Activated T-helper 1 cell treated with anti-CD3 and anti-CD28 coated beads, Interleukin-12 subunit alpha, Interleukin-12 subunit beta, Interleukin-2, Interleukin-4 antibody, amounts not matched to agents 30 ng/mL and 10 ng/mL and 1 ng/mL, durations not matched to agents 14 hours and 24 hours and 36 hours (primary cell): ENCODE data around the gene NXPH2. TPM values are rescaled to one million over a fixed set of nuclear protein-coding genes. Genes with fewer than 3 reads are reported as not detected.

Source experiments
- DNase-seq: peaks from one replicate; pipeline ENCODE4 v3.0.0; 2021; ENCODE audit warnings: low spot score
- H3K27ac Mint-ChIP-seq: one replicate; pipeline ENCODE4 v1.8.0; 2021; ENCODE audit warnings: mild to moderate bottlenecking, mixed read lengths
- H3K27me3 Mint-ChIP-seq: one replicate; pipeline ENCODE4 v1.8.0; 2022; ENCODE audit warnings: mild to moderate bottlenecking, moderate library complexity, mixed read lengths; ENCODE audit not compliant: insufficient read depth
- H3K36me3 Mint-ChIP-seq: one replicate; pipeline ENCODE4 v1.8.0; 2021; ENCODE audit warnings: low read depth, mixed read lengths
- H3K4me1 Mint-ChIP-seq: one replicate; pipeline ENCODE4 v1.8.0; 2021; ENCODE audit warnings: low read depth, mixed read lengths
- H3K4me3 Mint-ChIP-seq: one replicate; pipeline ENCODE4 v1.8.0; 2021; ENCODE audit warnings: mild to moderate bottlenecking, moderate library complexity, mixed read lengths
- H3K9me3 Mint-ChIP-seq: one replicate; pipeline ENCODE4 v1.8.0; 2021; ENCODE audit warnings: mixed read lengths
- intact Hi-C: fragments of 100-400 bp; cut with micrococcal nuclease; formaldehyde crosslinking; loops from one replicate; pipeline ENCODE4 v1.15.1; 2024
- total RNA-seq: library from RNA; stranded (reverse); gene quantifications from 2 replicates; pipeline ENCODE4 v1.2.3, GENCODE V29; 2022

NXPH2 gene
- total RNA-seq, 1 donor from 2014 or later = not detected

DNA sequence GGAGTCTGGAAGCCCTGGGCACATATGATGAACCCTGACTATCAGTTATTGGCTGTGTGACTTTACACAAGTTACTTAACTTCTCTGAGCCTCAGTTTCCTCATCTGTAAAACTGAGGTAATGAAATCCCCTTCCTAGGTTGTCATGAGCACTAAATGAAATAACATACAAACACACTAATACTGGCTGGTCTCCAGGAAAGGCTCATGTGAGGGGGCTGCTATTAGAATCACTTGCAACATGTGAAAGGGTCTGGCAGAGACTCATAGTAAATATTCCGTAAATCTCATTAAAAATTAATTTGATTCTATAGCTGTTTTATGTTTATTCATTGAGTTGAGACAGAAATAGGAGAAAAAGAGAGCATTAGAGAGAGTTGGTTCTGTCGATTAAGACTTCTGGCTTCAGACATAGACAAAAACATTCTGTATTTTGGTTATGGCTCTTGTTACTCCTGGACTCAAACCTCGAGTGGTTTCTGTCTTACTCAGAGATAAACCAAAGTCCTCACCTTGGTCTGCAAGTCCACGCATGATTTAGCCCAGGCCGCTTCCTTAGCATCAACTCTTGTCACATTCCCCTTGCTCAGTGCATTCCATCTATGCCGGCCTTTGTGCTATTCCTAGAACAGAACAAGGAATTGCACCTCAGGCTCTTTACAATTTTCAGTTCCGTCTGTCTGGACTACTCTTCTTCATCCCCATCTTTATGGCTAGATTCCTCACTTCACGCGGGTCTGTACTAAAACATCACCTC lies 139.1 kb downstream of the NXPH2 start:
- Mint-ChIP-seq H3K36me3 (no peaks in the 10 kb centered on the region), H3K27me3 (peaks cover 2% of the 10 kb centered on the region), H3K4me1 (no peaks in the 10 kb centered on the region), H3K4me3 (no peak overlapping the region), H3K9me3 (no peaks in the 10 kb centered on the region), H3K27ac (no peak overlapping the region)
- intact Hi-C loops = no loop called here
- no peak for DNase-seq

DNA sequence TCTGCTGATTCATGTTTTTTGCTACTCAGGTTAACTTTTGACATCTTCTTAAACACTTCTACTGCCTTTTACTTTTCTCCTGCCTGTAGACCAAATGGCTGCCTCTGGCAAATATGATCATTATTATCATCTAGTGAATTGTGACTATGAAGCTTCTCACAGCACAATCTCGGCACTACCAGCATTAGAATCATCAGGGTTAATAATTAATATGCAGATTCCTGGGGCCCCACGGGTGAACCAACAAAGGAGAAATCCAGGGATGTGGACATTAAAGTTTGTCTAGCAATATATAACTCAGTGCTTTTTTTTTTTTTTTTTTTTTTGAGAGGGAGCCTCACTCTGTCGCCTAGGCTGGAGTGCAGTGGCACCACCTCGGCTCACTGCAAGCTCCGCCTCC lies 142.5 kb downstream of the NXPH2 start:
- Mint-ChIP-seq H3K27me3 (peaks cover 2% of the 10 kb centered on the region), H3K4me3 (no peak overlapping the region), H3K27ac (no peak overlapping the region), H3K36me3 (no peaks in the 10 kb centered on the region), H3K9me3 (no peaks in the 10 kb centered on the region), H3K4me1 (no peaks in the 10 kb centered on the region)
- intact Hi-C loops = no loop called here
- no peak for DNase-seq

DNA sequence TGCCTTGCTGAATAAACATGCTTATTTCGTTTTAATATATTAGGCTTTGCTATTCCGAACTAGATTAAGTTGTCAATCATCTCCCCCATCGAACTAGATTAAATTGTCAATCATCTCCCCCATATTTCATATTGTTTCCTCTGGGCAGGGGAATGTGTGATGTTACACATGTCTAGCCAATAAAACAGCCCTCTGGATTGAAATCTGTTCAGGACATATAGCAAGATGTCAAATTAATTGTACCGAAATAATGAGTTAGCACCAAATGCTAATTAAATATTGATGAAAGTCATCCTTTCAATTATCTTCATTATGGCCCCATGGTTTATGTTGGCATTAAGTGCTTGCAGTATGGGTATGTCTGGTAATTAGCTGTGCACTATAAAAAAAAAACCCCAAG lies 143.1 kb downstream of the NXPH2 start:
- Mint-ChIP-seq H3K4me1 (no peaks in the 10 kb centered on the region), H3K9me3 (no peaks in the 10 kb centered on the region), H3K27me3 (no peaks in the 10 kb centered on the region), H3K27ac (no peak overlapping the region), H3K4me3 (no peak overlapping the region), H3K36me3 (no peaks in the 10 kb centered on the region)
- DNase-seq = no peak
- intact Hi-C loops = no loop called here

DNA sequence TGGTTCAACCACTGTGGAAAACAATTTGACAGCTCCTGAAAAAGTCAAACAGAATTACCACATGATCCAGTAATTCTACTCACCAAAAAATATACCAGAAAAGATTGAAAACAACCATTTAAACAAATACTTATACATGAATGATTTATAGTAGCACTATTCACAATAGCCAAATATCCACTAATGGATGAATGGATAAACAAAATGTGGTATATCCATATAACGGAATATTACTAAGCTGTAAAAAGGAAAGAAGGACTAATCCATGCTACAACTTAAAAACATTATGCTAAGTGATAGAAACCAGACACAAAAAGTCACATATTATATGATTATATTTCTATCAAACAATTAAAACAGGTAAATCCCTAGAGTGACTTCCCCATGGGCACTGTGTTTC lies 147.1 kb downstream of the NXPH2 start:
- Mint-ChIP-seq H3K27me3 (no peaks in the 10 kb centered on the region), H3K4me1 (no peaks in the 10 kb centered on the region), H3K4me3 (no peak overlapping the region), H3K9me3 (no peaks in the 10 kb centered on the region), H3K36me3 (no peaks in the 10 kb centered on the region), H3K27ac (no peak overlapping the region)
- no peak for DNase-seq
- intact Hi-C loops = no loop called here

DNA sequence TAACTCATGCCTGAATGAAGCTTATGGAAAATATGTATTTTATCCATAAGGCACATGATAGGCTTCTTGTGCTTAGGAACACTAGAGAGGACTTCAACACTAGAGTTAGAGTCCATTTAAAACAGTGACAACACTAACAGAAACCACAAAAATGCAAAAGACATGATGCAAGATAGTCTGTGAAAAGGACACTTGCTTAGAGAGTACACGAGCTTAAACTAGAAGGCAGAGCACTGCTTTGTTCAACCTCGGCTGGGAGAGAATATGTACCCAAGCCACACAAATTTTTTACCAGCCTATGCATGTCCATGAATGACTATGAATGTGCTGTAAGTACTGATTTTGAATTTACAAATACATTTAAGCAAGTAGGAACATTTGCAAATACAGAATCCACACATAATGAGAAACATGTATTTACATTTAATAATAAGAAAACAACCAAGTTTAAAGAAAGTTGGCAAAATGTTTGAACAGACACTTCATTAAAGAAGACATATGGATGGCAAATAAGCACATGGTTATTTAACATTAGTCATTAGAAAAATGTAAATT lies 148.0 kb downstream of the NXPH2 start:
- Mint-ChIP-seq H3K27ac (no peak overlapping the region), H3K27me3 (no peaks in the 10 kb centered on the region), H3K4me3 (no peak overlapping the region), H3K9me3 (no peaks in the 10 kb centered on the region), H3K36me3 (no peaks in the 10 kb centered on the region), H3K4me1 (no peaks in the 10 kb centered on the region)
- no peak for DNase-seq
- intact Hi-C loops = no loop called here

DNA sequence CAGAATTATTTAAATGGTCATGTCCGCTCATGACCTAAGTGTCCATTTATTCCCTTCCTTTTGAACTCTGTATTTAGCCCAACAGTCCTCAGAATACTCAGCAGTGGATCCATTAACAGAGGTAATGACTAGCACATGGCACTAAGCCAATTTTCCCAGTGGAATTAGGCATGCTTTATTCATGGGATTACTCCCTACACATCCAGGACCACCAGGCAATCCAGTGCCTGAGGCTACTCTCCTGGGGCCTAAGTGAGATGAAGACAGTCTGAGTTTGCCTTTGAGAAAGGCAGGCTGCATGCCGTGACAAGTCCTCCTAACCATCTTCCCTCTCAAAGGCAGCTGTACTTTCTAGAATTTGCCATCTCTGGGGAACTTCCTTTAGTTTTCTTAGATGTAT lies 150.0 kb downstream of the NXPH2 start:
- intact Hi-C loops = no loop called here
- H3K4me1 Mint-ChIP-seq = no peaks in the 10 kb centered on the region
- H3K27me3 Mint-ChIP-seq = no peaks in the 10 kb centered on the region
- H3K9me3 Mint-ChIP-seq = no peaks in the 10 kb centered on the region
- no peak overlapping the region for H3K4me3 Mint-ChIP-seq
- H3K36me3 Mint-ChIP-seq = no peaks in the 10 kb centered on the region
- DNase-seq = no peak
- H3K27ac Mint-ChIP-seq = no peak overlapping the region

DNA sequence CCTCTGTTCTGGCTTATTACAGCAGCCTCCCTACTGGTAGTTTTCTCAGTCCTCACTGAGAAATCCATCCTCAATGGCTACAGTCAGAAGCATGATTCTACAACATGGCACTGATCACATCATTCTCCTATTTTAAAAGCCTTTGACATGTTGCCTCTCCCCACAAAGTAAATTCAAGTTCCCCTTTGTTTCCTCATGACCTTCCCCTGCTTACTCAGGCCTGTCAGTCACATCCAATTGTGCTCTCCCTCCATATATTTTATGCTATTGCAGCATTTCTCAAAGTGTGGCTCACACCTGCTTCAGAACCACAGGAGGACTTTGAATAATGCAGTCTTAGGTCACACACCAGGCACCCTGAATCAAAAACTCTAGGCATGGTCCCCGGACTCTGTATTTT lies 154.0 kb downstream of the NXPH2 start:
- Mint-ChIP-seq H3K36me3 (no peaks in the 10 kb centered on the region), H3K27ac (no peak overlapping the region), H3K9me3 (peaks cover 3% of the 10 kb centered on the region), H3K4me3 (no peak overlapping the region), H3K4me1 (no peaks in the 10 kb centered on the region), H3K27me3 (no peaks in the 10 kb centered on the region)
- no peak for DNase-seq
- intact Hi-C loops = no loop called here

DNA sequence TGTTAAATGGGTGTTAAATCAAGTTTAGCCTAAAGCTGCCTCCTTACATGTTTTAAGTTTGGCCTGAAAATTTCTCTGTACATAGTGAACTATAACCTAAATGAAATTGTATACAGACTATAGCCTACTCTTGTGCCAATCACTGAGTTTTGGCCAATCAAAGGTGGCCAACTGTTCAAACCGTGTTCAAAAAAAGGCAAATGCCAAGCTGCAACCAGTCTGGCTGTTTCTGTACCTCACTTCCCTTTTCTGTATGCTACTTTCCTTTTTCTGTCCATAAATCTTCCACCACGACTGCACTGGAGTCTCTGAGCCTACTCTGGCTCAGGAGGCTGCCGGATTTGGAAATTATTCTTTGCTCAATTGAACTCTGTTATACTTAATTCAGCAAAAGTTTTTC lies 157.6 kb downstream of the NXPH2 start:
- intact Hi-C loops = no loop called here
- DNase-seq = no peak
- Mint-ChIP-seq H3K27me3 (peaks cover 2% of the 10 kb centered on the region), H3K4me1 (no peaks in the 10 kb centered on the region), H3K36me3 (no peaks in the 10 kb centered on the region), H3K9me3 (peaks cover 3% of the 10 kb centered on the region), H3K4me3 (no peak overlapping the region), H3K27ac (no peak overlapping the region)

DNA sequence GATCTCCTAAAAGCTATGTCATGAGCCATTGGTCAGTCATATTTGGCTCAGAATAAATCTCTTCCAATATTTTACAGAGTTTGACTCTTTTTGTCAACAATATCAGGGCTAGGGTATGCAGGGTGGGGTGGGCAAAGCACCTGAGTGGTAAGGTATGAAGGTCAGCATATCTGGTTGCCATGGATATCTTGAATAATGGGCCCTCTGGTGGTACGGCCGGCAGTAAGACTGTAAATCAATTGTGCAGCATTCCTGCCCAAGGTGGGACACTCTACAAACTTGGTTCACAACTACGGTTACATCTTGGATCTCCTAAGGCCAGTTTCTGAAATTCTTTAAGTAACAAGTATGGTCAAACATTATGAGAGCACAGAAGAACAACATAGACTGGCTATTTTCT lies 159.1 kb downstream of the NXPH2 start:
- Mint-ChIP-seq H3K36me3 (no peaks in the 10 kb centered on the region), H3K9me3 (peaks cover 3% of the 10 kb centered on the region), H3K4me3 (no peak overlapping the region), H3K4me1 (no peaks in the 10 kb centered on the region), H3K27me3 (peaks cover 4% of the 10 kb centered on the region), H3K27ac (no peak overlapping the region)
- no peak for DNase-seq
- intact Hi-C loops = no loop called here

DNA sequence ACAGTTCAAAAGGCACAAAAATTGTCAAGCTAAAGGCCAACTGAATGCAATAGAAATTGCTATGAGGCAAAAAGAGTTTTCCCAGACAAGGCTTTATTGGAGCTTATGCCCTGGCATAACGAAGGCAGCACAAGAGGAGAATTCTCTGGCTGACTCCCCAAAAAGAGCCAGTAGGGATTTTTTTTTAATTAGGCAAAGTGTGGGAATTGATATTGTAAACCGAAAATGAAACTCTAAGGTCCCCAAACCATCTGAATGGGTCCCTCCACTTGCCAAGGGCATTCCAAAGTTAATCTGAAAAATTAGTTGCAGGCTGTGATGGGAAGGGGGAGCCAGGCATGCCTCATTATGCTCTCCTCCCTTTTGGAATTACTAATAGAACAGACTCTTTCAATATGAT lies 159.8 kb downstream of the NXPH2 start:
- Mint-ChIP-seq H3K4me1 (no peaks in the 10 kb centered on the region), H3K27me3 (peaks cover 4% of the 10 kb centered on the region), H3K27ac (no peak overlapping the region), H3K36me3 (no peaks in the 10 kb centered on the region), H3K4me3 (no peak overlapping the region), H3K9me3 (peaks cover 3% of the 10 kb centered on the region)
- no peak for DNase-seq
- intact Hi-C loops = no loop called here
